Measurements from ENCODE around the gene BBS10. TPM values are rescaled to one million over a fixed set of nuclear protein-coding genes. Genes with fewer than 3 reads are reported as not detected.
"Not testable (repeated sequence)": the region's sequence is repeated elsewhere in the genome, so short reads cannot be mapped to it uniquely, and the experiment has no call there.

BBS10 gene
- total RNA-seq, 1 donor from 2014 or later, result 14.8 TPM

- H3K9me3 Mint-ChIP-seq, result no peaks in the 10 kb centered on the region
- no peak overlapping the region for H3K27ac Mint-ChIP-seq
- no peak overlapping the region for H3K4me3 Mint-ChIP-seq
- peaks cover 22% of the 10 kb centered on the region for H3K36me3 Mint-ChIP-seq
- H3K4me1 Mint-ChIP-seq (ENCODE audit: unreplicated experiment), result no peaks in the 10 kb centered on the region
- no peak for TF ChIP-seq CTCF (conservative IDR thresholded peaks at IDR 0.05)
- no peaks in the 10 kb centered on the region for H3K27me3 Mint-ChIP-seq
- DNase-seq (ENCODE audit: extremely low spot score, unreplicated experiment), result no peak
Observed at GRCh38 chr12:76379261-76379660, 31.0 kb upstream of the BBS10 start.

GRCh38 chr12:76376876-76377275 is 28.7 kb upstream of the BBS10 start:
- DNase-seq (ENCODE audit: extremely low spot score, unreplicated experiment), result not testable (repeated sequence)

GRCh38 chr12:76375939-76376338 is 27.7 kb upstream of the BBS10 start:
- Mint-ChIP-seq H3K9me3 (no peaks in the 10 kb centered on the region), H3K4me3 (no peak overlapping the region)

More at GRCh38 chr12:76376876-76377275, 28.7 kb upstream of the BBS10 start:
- not testable (repeated sequence) for H3K4me3 Mint-ChIP-seq; H3K27me3 Mint-ChIP-seq; H3K27ac Mint-ChIP-seq; H3K4me1 Mint-ChIP-seq (ENCODE audit: unreplicated experiment); H3K9me3 Mint-ChIP-seq
- peaks cover 21% of the 10 kb centered on the region for H3K36me3 Mint-ChIP-seq

GRCh38 chr12:76375470-76375869 is 27.3 kb upstream of the BBS10 start:
- Mint-ChIP-seq H3K27me3 (no peaks in the 10 kb centered on the region), H3K27ac (no peak overlapping the region), H3K36me3 (peaks cover 21% of the 10 kb centered on the region), H3K4me3 (no peak overlapping the region), H3K4me1 (ENCODE audit: unreplicated experiment) (no peaks in the 10 kb centered on the region), H3K9me3 (no peaks in the 10 kb centered on the region)
- no peak for TF ChIP-seq CTCF (conservative IDR thresholded peaks at IDR 0.05)
- DNase-seq (ENCODE audit: extremely low spot score, unreplicated experiment), result no peak

More at GRCh38 chr12:76375939-76376338, 27.7 kb upstream of the BBS10 start:
- no peaks in the 10 kb centered on the region for H3K27me3 Mint-ChIP-seq
- peaks cover 21% of the 10 kb centered on the region for H3K36me3 Mint-ChIP-seq
- TF ChIP-seq CTCF (conservative IDR thresholded peaks at IDR 0.05), result no peak
- H3K27ac Mint-ChIP-seq, result no peak overlapping the region
- no peaks in the 10 kb centered on the region for H3K4me1 Mint-ChIP-seq (ENCODE audit: unreplicated experiment)
- DNase-seq (ENCODE audit: extremely low spot score, unreplicated experiment), result no peak

- Mint-ChIP-seq H3K4me3 (no peak overlapping the region), H3K27ac (no peak overlapping the region), H3K9me3 (no peaks in the 10 kb centered on the region), H3K27me3 (no peaks in the 10 kb centered on the region), H3K4me1 (ENCODE audit: unreplicated experiment) (no peaks in the 10 kb centered on the region), H3K36me3 (peaks cover 22% of the 10 kb centered on the region)
- DNase-seq (ENCODE audit: extremely low spot score, unreplicated experiment), result no peak
- no peak for TF ChIP-seq CTCF (conservative IDR thresholded peaks at IDR 0.05)
Observed at GRCh38 chr12:76374386-76375020, 26.3 kb upstream of the BBS10 start.

GRCh38 chr12:76368230-76368629 is 20.0 kb upstream of the BBS10 start:
- Mint-ChIP-seq H3K4me1 (ENCODE audit: unreplicated experiment) (no peaks in the 10 kb centered on the region), H3K27ac (no peak overlapping the region), H3K36me3 (peaks cover 59% of the 10 kb centered on the region), H3K9me3 (no peaks in the 10 kb centered on the region), H3K27me3 (no peaks in the 10 kb centered on the region), H3K4me3 (no peak overlapping the region)
- DNase-seq (ENCODE audit: extremely low spot score, unreplicated experiment), result no peak
- no peak for TF ChIP-seq CTCF (conservative IDR thresholded peaks at IDR 0.05)
